Measurements from ENCODE around the gene ADNP. TPM values are rescaled to one million over a fixed set of nuclear protein-coding genes. Genes with fewer than 3 reads are reported as not detected.

The ADNP gene
- total RNA-seq, 1 donor from 2014 or later: 132 TPM

DNA sequence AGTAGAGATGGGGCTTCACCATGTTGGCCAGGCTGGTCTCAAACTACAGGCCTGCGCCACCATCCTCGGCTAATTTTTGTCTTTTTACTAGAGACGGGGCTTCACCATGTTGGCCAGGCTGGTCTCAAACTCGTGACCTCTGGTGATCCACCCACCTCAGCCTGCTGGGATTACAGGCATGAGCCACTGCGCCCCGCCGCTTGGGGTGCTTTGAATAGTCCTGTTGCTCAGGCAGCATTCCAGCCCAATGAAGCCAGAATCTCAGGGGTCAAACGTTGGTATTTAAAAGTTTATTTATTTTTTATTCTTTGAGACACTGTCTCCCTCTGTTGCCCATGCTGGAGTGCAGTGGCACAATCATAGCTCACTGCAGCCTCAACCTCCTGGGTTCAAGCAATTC lies 38.7 kb upstream of the ADNP start:
- peaks cover 41% of the 10 kb centered on the region for H3K27me3 Mint-ChIP-seq (ENCODE audit: low read depth)
- TF ChIP-seq CTCF (conservative IDR thresholded peaks at IDR 0.05): no peak
- no peak overlapping the region for H3K27ac Mint-ChIP-seq (ENCODE audit: unreplicated experiment)
- peaks cover 15% of the 10 kb centered on the region for H3K4me1 Mint-ChIP-seq
- peaks cover 2% of the 10 kb centered on the region for H3K9me3 Mint-ChIP-seq
- DNase-seq (ENCODE audit: low read depth, low spot score): no peak
- H3K36me3 Mint-ChIP-seq (ENCODE audit: low read depth): no peaks in the 10 kb centered on the region
- H3K4me3 Mint-ChIP-seq: no peak overlapping the region

GRCh38 chr20:50969435-50969834 lies 38.2 kb upstream of the ADNP start:
- Mint-ChIP-seq H3K36me3 (ENCODE audit: low read depth) (no peaks in the 10 kb centered on the region), H3K4me3 (no peak overlapping the region), H3K4me1 (peaks cover 15% of the 10 kb centered on the region), H3K27ac (ENCODE audit: unreplicated experiment) (no peak overlapping the region), H3K27me3 (ENCODE audit: low read depth) (peaks cover 42% of the 10 kb centered on the region), H3K9me3 (no peaks in the 10 kb centered on the region)
- no peak for TF ChIP-seq CTCF (conservative IDR thresholded peaks at IDR 0.05)
- no peak for DNase-seq (ENCODE audit: low read depth, low spot score)

DNA sequence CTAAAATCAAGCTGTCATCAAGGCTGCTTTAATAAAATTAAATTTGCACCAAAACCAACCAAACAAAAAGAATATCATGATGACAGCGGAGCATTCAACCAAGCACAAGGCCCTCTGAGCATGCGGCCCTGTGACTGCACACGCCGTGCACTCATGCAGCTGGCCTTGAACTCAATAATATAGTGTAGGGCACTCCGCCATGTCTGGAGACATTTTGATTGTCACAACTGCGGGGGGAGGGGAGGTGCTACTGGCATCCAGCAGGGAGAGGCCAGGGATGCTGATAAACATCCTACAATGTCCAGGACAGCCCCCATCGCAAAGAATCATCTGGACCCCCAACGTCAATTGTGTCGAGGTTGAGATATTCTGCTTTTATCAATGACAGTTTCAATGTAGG lies 37.1 kb upstream of the ADNP start:
- no peak for TF ChIP-seq CTCF (conservative IDR thresholded peaks at IDR 0.05)
- Mint-ChIP-seq H3K36me3 (ENCODE audit: low read depth) (no peaks in the 10 kb centered on the region), H3K27ac (ENCODE audit: unreplicated experiment) (no peak overlapping the region), H3K4me1 (peaks cover 15% of the 10 kb centered on the region), H3K9me3 (no peaks in the 10 kb centered on the region), H3K4me3 (no peak overlapping the region), H3K27me3 (ENCODE audit: low read depth) (peaks cover 42% of the 10 kb centered on the region)
- no peak for DNase-seq (ENCODE audit: low read depth, low spot score)

GRCh38 chr20:50967586-50967985 lies 36.3 kb upstream of the ADNP start:
- Mint-ChIP-seq H3K4me1 (peaks cover 15% of the 10 kb centered on the region), H3K4me3 (peak overlapping the region; percentile 6), H3K27ac (ENCODE audit: unreplicated experiment) (peak overlapping the region; percentile 67), H3K9me3 (no peaks in the 10 kb centered on the region), H3K27me3 (ENCODE audit: low read depth) (peaks cover 36% of the 10 kb centered on the region), H3K36me3 (ENCODE audit: low read depth) (no peaks in the 10 kb centered on the region)
- TF ChIP-seq CTCF (conservative IDR thresholded peaks at IDR 0.05): no peak
- DNase-seq (ENCODE audit: low read depth, low spot score): no peak

DNA sequence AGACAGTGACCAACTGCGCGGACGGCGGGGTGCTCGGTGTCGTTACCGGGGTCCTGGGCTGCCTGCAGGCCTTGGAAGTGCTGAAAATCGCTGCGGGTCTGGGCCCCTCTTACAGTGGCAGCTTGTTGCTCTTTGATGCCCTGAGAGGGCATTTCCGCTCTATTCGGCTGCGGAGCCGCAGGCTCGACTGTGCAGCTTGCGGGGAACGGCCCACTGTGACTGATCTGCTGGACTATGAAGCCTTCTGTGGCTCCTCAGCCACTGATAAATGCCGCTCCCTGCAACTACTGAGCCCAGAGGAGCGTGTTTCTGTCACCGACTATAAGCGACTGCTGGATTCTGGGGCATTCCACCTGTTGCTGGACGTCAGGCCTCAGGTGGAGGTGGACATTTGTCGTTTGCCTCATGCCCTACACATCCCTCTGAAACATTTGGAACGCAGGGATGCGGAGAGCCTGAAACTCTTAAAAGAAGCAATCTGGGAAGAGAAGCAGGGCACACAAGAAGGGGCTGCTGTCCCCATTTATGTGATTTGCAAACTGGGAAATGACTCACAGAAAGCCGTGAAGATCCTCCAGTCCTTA lies 28.4 kb upstream of the ADNP start:
- Mint-ChIP-seq H3K9me3 (no peaks in the 10 kb centered on the region), H3K36me3 (ENCODE audit: low read depth) (peaks cover 4% of the 10 kb centered on the region)
- TF ChIP-seq CTCF (conservative IDR thresholded peaks at IDR 0.05): no peak

More for the DNA sequence above, 28.4 kb upstream of the ADNP start:
- Mint-ChIP-seq H3K4me1 (peaks cover 42% of the 10 kb centered on the region), H3K27ac (ENCODE audit: unreplicated experiment) (peak overlapping the region; percentile 88), H3K27me3 (ENCODE audit: low read depth) (peaks cover under 1% of the 10 kb centered on the region), H3K4me3 (peak overlapping the region; percentile 95)
- no peak for DNase-seq (ENCODE audit: low read depth, low spot score)
